HL-60 (cell line): ENCODE results near the gene SPIRE1.
"Not testable (repeated sequence)": the region's sequence is repeated elsewhere in the genome, so short reads cannot be mapped to it uniquely, and the experiment has no call there.

Experiments
- DNase-seq, 2 experiments: peaks; one replicate each; pipeline ENCODE4 v3.0.0-alpha.2; 2010 to 2020; ENCODE audit warnings: low read depth in 1 of 2, low spot score in 1 of 2
- H3K27ac ChIP-seq: fragments of 250-450 bp; sonication (Bioruptor Pico); replicated peaks from 2 replicates; pipeline ENCODE4 v1.5.1; 2020; ENCODE audit warnings: mild to moderate bottlenecking, moderate library complexity
- H3K27me3 ChIP-seq: fragments of 250-450 bp; sonication (Bioruptor Pico); 2 replicates; pipeline ENCODE4 v1.5.1; 2021; ENCODE audit warnings: mild to moderate bottlenecking, moderate library complexity; ENCODE audit not compliant: insufficient read depth, poor library complexity, severe bottlenecking
- H3K4me3 ChIP-seq: replicated peaks from 2 replicates; pipeline ENCODE4 v1.5.1; 2011; ENCODE audit warnings: mild to moderate bottlenecking, control low read depth, low read length; ENCODE audit not compliant: insufficient read depth
- CTCF ChIP-seq: IDR thresholded peaks from one replicate; pipeline ENCODE4 v1.5.1; 2011; ENCODE audit warnings: low read length, control low read depth, inconsistent platforms; ENCODE audit not compliant: insufficient read depth
- GABPA ChIP-seq: IDR thresholded peaks from 2 replicates; pipeline ENCODE4 v1.6.1; 2012; ENCODE audit warnings: low read depth
- POLR2AphosphoS5 ChIP-seq: IDR thresholded peaks from 2 replicates; pipeline ENCODE4 v1.6.1; 2012; ENCODE audit warnings: low read depth
- REST ChIP-seq: IDR thresholded peaks from 2 replicates; pipeline ENCODE4 v1.6.1; 2012; ENCODE audit warnings: low read depth; ENCODE audit not compliant: insufficient replicate concordance
- SPI1 ChIP-seq: IDR thresholded peaks from 2 replicates; pipeline ENCODE4 v1.6.1; 2012; ENCODE audit warnings: low read depth, mild to moderate bottlenecking, borderline replicate concordance

Gene SPIRE1

GRCh38 chr18:12628706-12629702 lies 28.9 kb downstream of the SPIRE1 start:
- no peak for DNase-seq
- peaks cover 3% of the 10 kb centered on the region for H3K27me3 ChIP-seq
- H3K27ac ChIP-seq, result no peak overlapping the region
- TF ChIP-seq REST (no peak), GABPA (no peak), CTCF (no peak), SPI1 (no peak), POLR2AphosphoS5 (no peak)
- no peak overlapping the region for H3K4me3 ChIP-seq

- not testable (repeated sequence) for H3K4me3 ChIP-seq, H3K27me3 ChIP-seq, DNase-seq, H3K27ac ChIP-seq
Measured at GRCh38 chr18:12627199-12627598, 30.7 kb downstream of the SPIRE1 start.

- Histone ChIP-seq H3K27me3 (peaks cover 8% of the 10 kb centered on the region), H3K27ac (no peak overlapping the region), H3K4me3 (no peak overlapping the region)
- no peak for TF ChIP-seq POLR2AphosphoS5
- TF ChIP-seq REST, result no peak
- no peak for TF ChIP-seq SPI1
- TF ChIP-seq GABPA, result no peak
- TF ChIP-seq CTCF, result no peak
- DNase-seq, result no peak
Measured at GRCh38 chr18:12625241-12625640, 32.7 kb downstream of the SPIRE1 start.

GRCh38 chr18:12621742-12622306 lies 36.1 kb downstream of the SPIRE1 start:
- TF ChIP-seq POLR2AphosphoS5 (no peak), REST (no peak), CTCF (no peak), SPI1 (no peak), GABPA (no peak)
- no peak for DNase-seq
- Histone ChIP-seq H3K27me3 (peaks cover 8% of the 10 kb centered on the region), H3K4me3 (no peak overlapping the region), H3K27ac (no peak overlapping the region)
